SK-N-SH (cell line): ENCODE results near the gene TRPC5OS. TPM values are rescaled to one million over a fixed set of nuclear protein-coding genes. Genes with fewer than 3 reads are reported as not detected.

Experiments used
- CTCF ChIA-PET: fragments of 300-600, 350-600 bp; formaldehyde crosslinking; extraction: SDS; loops from one replicate; lab custom pipeline; 2021; lab: Yijun Ruan, JAX
- POLR2A ChIA-PET: fragments of 350-600 bp; sonication (Branson Sonifier 250); formaldehyde crosslinking; extraction: SDS; loops from one replicate; lab custom pipeline; 2020; ENCODE audit warnings: antibody characterized with exemption, inconsistent platforms; lab: Yijun Ruan, JAX
- DNase-seq: peaks from one replicate; pipeline ENCODE4 v3.0.0; 2012
- H2AFZ ChIP-seq: fragments of 200-600 bp; sonication (generic); 2 replicates; pipeline ENCODE4 v1.8.1; 2016; ENCODE audit warnings: antibody characterized with exemption, mild to moderate bottlenecking, low read depth
- H3F3A ChIP-seq: fragments of 200-600 bp; sonication (generic); replicated peaks from 2 replicates; pipeline ENCODE3; 2016; ENCODE audit warnings: antibody characterized with exemption, mild to moderate bottlenecking; ENCODE audit not compliant: insufficient read depth
- H3K27ac ChIP-seq, 2 experiments: fragments of 200-500 bp in 1 of 2; fragments of 200-600 bp in 1 of 2; sonication (Bioruptor generic) in 1 of 2; sonication (generic), shearing (Covaris generic) in 1 of 2; 2 replicates each; pipeline versions ENCODE4 v1.5.1 to v1.6.1; 2014 to 2016; ENCODE audit warnings: low read depth in 2 of 2, inconsistent platforms in 1 of 2, low read length in 1 of 2, mild to moderate bottlenecking in 1 of 2, mixed read lengths in 1 of 2
- H3K27me3 ChIP-seq: fragments of 200-600 bp; sonication (generic), shearing (Covaris generic); 2 replicates; pipeline ENCODE4 v1.6.1; 2016; ENCODE audit warnings: mixed run types; ENCODE audit not compliant: insufficient read depth
- H3K36me3 ChIP-seq, 2 experiments: fragments of 200-500 bp in 1 of 2; fragments of 200-600 bp in 1 of 2; sonication (Bioruptor generic) in 1 of 2; sonication (generic) in 1 of 2; replicated peaks in 1 of 2; 2 replicates each; pipeline versions ENCODE3 to v1.5.1; 2014 to 2016; ENCODE audit warnings: low read length in 1 of 2, mild to moderate bottlenecking in 1 of 2; ENCODE audit not compliant: insufficient read depth in 2 of 2, control insufficient read depth in 1 of 2
- H3K4me1 ChIP-seq, 2 experiments: fragments of 200-500 bp in 1 of 2; fragments of 200-600 bp in 1 of 2; sonication (Bioruptor generic) in 1 of 2; sonication (generic), shearing (Covaris generic) in 1 of 2; 2 replicates each; pipeline versions ENCODE4 v1.5.1 to v1.6.1; 2014 to 2016; ENCODE audit warnings: low read depth in 1 of 2, low read length in 1 of 2, mixed run types in 1 of 2; ENCODE audit not compliant: insufficient read depth in 2 of 2, control insufficient read depth in 1 of 2
- H3K4me2 ChIP-seq: fragments of 200-600 bp; sonication (generic), shearing (Covaris generic); 2 replicates; pipeline ENCODE4 v1.6.1; 2017; ENCODE audit warnings: mixed run types
- H3K4me3 ChIP-seq, 2 experiments: fragments of 200-500 bp in 1 of 2; fragments of 200-600 bp in 1 of 2; sonication (Bioruptor generic) in 1 of 2; sonication (generic), shearing (Covaris generic) in 1 of 2; 2 replicates each; pipeline versions ENCODE4 v1.5.1 to v1.8.1; 2014 to 2016; ENCODE audit warnings: low read depth in 2 of 2, inconsistent platforms in 1 of 2, low read length in 1 of 2, mild to moderate bottlenecking in 1 of 2, mixed read lengths in 1 of 2, moderate library complexity in 1 of 2
- H3K79me2 ChIP-seq: fragments of 200-600 bp; sonication (generic); 2 replicates; pipeline ENCODE4 v1.8.1; 2017; ENCODE audit warnings: mild to moderate bottlenecking; ENCODE audit not compliant: insufficient read depth
- H3K9ac ChIP-seq: fragments of 200-600 bp; sonication (generic); 2 replicates; pipeline ENCODE4 v1.6.1; 2017; ENCODE audit warnings: mixed run types
- H3K9me2 ChIP-seq: fragments of 200-600 bp; sonication (generic); 2 replicates; pipeline ENCODE4 v1.6.1; 2017; ENCODE audit warnings: mixed run types
- H3K9me3 ChIP-seq: fragments of 200-600 bp; sonication (generic); 2 replicates; pipeline ENCODE4 v1.6.1; 2017; ENCODE audit warnings: mixed run types, mild to moderate bottlenecking, moderate library complexity
- H4K20me1 ChIP-seq: fragments of 200-600 bp; sonication (generic); 2 replicates; pipeline ENCODE4 v1.6.1; 2017; ENCODE audit warnings: mild to moderate bottlenecking, mixed run types; ENCODE audit not compliant: insufficient read depth
- FOSL2 ChIP-seq: IDR thresholded peaks from 2 replicates; pipeline ENCODE4 v1.4.0; 2012; ENCODE audit warnings: low read depth, mild to moderate bottlenecking, moderate library complexity, borderline replicate concordance
- GABPA ChIP-seq: IDR thresholded peaks from 2 replicates; pipeline ENCODE4 v1.4.0; 2012; ENCODE audit warnings: low read depth, mild to moderate bottlenecking
- MAX ChIP-seq: IDR thresholded peaks from 2 replicates; pipeline ENCODE4 v1.4.0; 2012; ENCODE audit warnings: low read depth
- MXI1 ChIP-seq: IDR thresholded peaks from 2 replicates; pipeline ENCODE4 v1.6.1; 2012; ENCODE audit warnings: mild to moderate bottlenecking, low read depth, low read length, improper control_type of control experiment
- NRF1 ChIP-seq: IDR thresholded peaks from 2 replicates; pipeline ENCODE4 v1.6.1; 2012; ENCODE audit warnings: low read depth, mild to moderate bottlenecking, low read length
- REST ChIP-seq: IDR thresholded peaks from 2 replicates; pipeline ENCODE4 v1.6.1; 2012; ENCODE audit warnings: mild to moderate bottlenecking, low read depth, low read length, moderate library complexity
- RXRA ChIP-seq: IDR thresholded peaks from 2 replicates; pipeline ENCODE4 v1.4.0; 2012; ENCODE audit warnings: low read depth, mild to moderate bottlenecking, borderline replicate concordance
- TAF1 ChIP-seq: IDR thresholded peaks from 2 replicates; pipeline ENCODE4 v1.6.1; 2012; ENCODE audit warnings: low read depth, mild to moderate bottlenecking, low read length, moderate library complexity, borderline replicate concordance
- USF1 ChIP-seq: IDR thresholded peaks from 2 replicates; pipeline ENCODE4 v1.4.0; 2012; ENCODE audit warnings: low read depth, borderline replicate concordance
- USF2 ChIP-seq: fragments of 150-350 bp; IDR thresholded peaks from 2 replicates; pipeline ENCODE4 v1.6.1; 2017; ENCODE audit warnings: antibody characterized with exemption, low read length, low read depth, borderline replicate concordance
- WGBS: methylation state at CpG from one replicate; pipeline ENCODE4 v1.1.6; 2017; ENCODE audit warnings: low lambda C conversion rate; 5-methylcytosine and 5-hydroxymethylcytosine counted together
- polyA plus RNA-seq, 3 experiments: library from polyadenylated mRNA; depleted of rRNA; stranded (reverse); fragments of >200 nt; gene quantifications; 2 replicates each; pipeline ENCODE4 v1.2.3, GENCODE V29; 2012
- TF ChIP-seq, protein P1 (sequence below): IDR thresholded peaks from 2 replicates; pipeline ENCODE4; 2012

The TRPC5OS gene
- polyA plus RNA-seq, 1 of the 3 experiments (the other 2 are of a cell fraction) = not detected

DNA sequence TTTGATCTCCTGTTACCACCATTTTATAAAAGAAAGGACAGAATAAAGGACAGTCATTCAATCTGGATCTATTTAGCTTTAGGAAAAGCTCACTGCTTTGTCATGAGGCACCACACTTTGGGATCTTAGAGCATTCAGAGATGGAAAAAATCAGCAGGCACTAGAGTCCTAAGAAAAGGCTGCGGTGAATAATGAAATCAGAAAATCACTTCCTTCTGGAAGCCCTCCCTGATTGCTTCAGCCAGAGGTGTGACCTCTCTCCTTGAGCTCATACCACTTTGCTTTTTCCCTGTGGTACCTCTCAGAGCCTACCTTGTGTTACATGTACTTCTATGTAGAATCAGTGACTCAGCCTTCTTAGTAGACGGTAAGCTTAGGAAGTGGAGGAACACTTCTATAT, 8.7 kb upstream of the TRPC5OS start:
- Histone ChIP-seq H3F3A (no peaks in the 10 kb centered on the region), H4K20me1 (no peaks in the 10 kb centered on the region), H3K36me3 (no peaks in the 10 kb centered on the region), H3K4me3 (no peak overlapping the region), H3K9me2 (no peaks in the 10 kb centered on the region), H2AFZ (no peak overlapping the region), H3K4me1 (no peaks in the 10 kb centered on the region), H3K4me2 (no peak overlapping the region), H3K27ac (no peak overlapping the region), H3K9ac (no peak overlapping the region), H3K27me3 (0 out of 2 replicates have a peak, but pooled peaks cover 8% of the 10 kb centered on the region), H3K79me2 (no peaks in the 10 kb centered on the region), H3K9me3 (no peaks in the 10 kb centered on the region)
- ChIA-PET CTCF (interaction anchor here (1.8 to 2.0 kb wide), 2 partner anchors 44 to 177 kb away, joined by 6 read pairs; no protein-coding TSS in a partner anchor), POLR2A (no interaction called here)
- DNase-seq = no peak
- WGBS = 95% methylated on average over 2 of the region's 2 CpGs
- TF ChIP-seq REST (no peak), MAX (no peak), TAF1 (no peak), GABPA (no peak), RXRA (no peak), FOSL2 (no peak), USF1 (no peak), USF2 (no peak), MXI1 (no peak), NRF1 (no peak)
- TF ChIP-seq, protein P1, sequence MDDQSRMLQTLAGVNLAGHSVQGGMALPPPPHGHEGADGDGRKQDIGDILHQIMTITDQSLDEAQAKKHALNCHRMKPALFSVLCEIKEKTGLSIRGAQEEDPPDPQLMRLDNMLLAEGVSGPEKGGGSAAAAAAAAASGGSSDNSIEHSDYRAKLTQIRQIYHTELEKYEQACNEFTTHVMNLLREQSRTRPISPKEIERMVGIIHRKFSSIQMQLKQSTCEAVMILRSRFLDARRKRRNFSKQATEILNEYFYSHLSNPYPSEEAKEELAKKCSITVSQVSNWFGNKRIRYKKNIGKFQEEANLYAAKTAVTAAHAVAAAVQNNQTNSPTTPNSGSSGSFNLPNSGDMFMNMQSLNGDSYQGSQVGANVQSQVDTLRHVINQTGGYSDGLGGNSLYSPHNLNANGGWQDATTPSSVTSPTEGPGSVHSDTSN = no peak
